Neuronal stem cell (in vitro differentiated cells): ENCODE measurements around the gene SV2C.

Experiments used
- DNase-seq: peaks from one replicate; pipeline ENCODE4 v3.0.0-alpha.2; 2013; ENCODE audit warnings: low spot score
- H2AFZ ChIP-seq: one replicate; pipeline ENCODE4 v1.6.1; 2013; ENCODE audit warnings: mild to moderate bottlenecking, low read length, inconsistent platforms
- H2AK5ac ChIP-seq: 2 replicates; pipeline ENCODE4 v1.6.1; 2013; ENCODE audit warnings: low read depth, mild to moderate bottlenecking, inconsistent platforms, low read length, moderate library complexity, mixed read lengths
- H2BK120ac ChIP-seq: 2 replicates; pipeline ENCODE4 v1.6.1; 2013; ENCODE audit warnings: low read depth, mild to moderate bottlenecking, inconsistent platforms, low read length, moderate library complexity, mixed read lengths
- H2BK12ac ChIP-seq: one replicate; pipeline ENCODE4 v1.6.1; 2013; ENCODE audit warnings: low read length, inconsistent platforms
- H2BK15ac ChIP-seq: 2 replicates; pipeline ENCODE4 v1.6.1; 2013; ENCODE audit warnings: mild to moderate bottlenecking, low read length, inconsistent platforms, mixed read lengths
- H2BK5ac ChIP-seq: one replicate; pipeline ENCODE4 v1.6.1; 2013; ENCODE audit warnings: inconsistent platforms, mild to moderate bottlenecking, low read length, moderate library complexity
- H3K14ac ChIP-seq: one replicate; pipeline ENCODE4 v1.6.1; 2013; ENCODE audit warnings: low read length, inconsistent platforms
- H3K18ac ChIP-seq: 2 replicates; pipeline ENCODE4 v1.6.1; 2013; ENCODE audit warnings: low read length, inconsistent platforms
- H3K23ac ChIP-seq: 2 replicates; pipeline ENCODE4 v1.6.1; 2013; ENCODE audit warnings: low read depth, mild to moderate bottlenecking, mixed read lengths, low read length, inconsistent platforms; ENCODE audit not compliant: poor library complexity
- H3K27ac ChIP-seq: replicated peaks from 3 replicates; pipeline ENCODE4 v1.5.1; 2013; ENCODE audit warnings: low read length, inconsistent platforms
- H3K27me3 ChIP-seq, 3 experiments: 2 replicates each; pipeline ENCODE4 v1.6.1; 2013; ENCODE audit warnings: low read length in 3 of 3, mild to moderate bottlenecking in 2 of 3, inconsistent platforms in 1 of 3, low read depth in 1 of 3, mixed read lengths in 1 of 3, moderate library complexity in 1 of 3; ENCODE audit not compliant: control insufficient read depth in 3 of 3, insufficient read depth in 3 of 3
- H3K36me3 ChIP-seq, 2 donors: replicated peaks in 1 of 2; 2 replicates each; pipeline ENCODE4 v1.6.1; 2013; ENCODE audit warnings: low read length in 2 of 2; ENCODE audit not compliant: control insufficient read depth in 2 of 2, insufficient read depth in 2 of 2
- H3K4ac ChIP-seq: 2 replicates; pipeline ENCODE4 v1.6.1; 2013; ENCODE audit warnings: inconsistent platforms, mild to moderate bottlenecking, low read length, moderate library complexity
- H3K4me1 ChIP-seq, 2 donors: 1 replicate in 1 of 2; 2 replicates in 1 of 2; pipeline ENCODE4 v1.6.1; 2013; ENCODE audit warnings: low read length in 2 of 2, low read depth in 1 of 2; ENCODE audit not compliant: control insufficient read depth in 2 of 2, insufficient read depth in 1 of 2
- H3K4me2 ChIP-seq: one replicate; pipeline ENCODE4 v1.6.1; 2013; ENCODE audit warnings: mild to moderate bottlenecking, low read length, inconsistent platforms; ENCODE audit not compliant: insufficient read depth, poor library complexity, severe bottlenecking
- H3K4me3 ChIP-seq, 2 donors: 2 replicates each; pipeline ENCODE4 v1.5.1; 2013; ENCODE audit warnings: low read length in 2 of 2, mild to moderate bottlenecking in 2 of 2, inconsistent platforms in 1 of 2, moderate library complexity in 1 of 2
- H3K79me1 ChIP-seq: one replicate; pipeline ENCODE4 v1.6.1; 2013; ENCODE audit warnings: low read depth, mild to moderate bottlenecking, inconsistent platforms, low read length, moderate library complexity
- H3K9ac ChIP-seq: one replicate; pipeline ENCODE4 v1.6.1; 2013; ENCODE audit warnings: mild to moderate bottlenecking, low read depth, low read length, inconsistent platforms; ENCODE audit not compliant: poor library complexity
- H3K9me3 ChIP-seq, 2 donors: replicated peaks in 1 of 2; 2 replicates each; pipeline versions ENCODE3 to v1.6.1; 2013; ENCODE audit warnings: low read length in 2 of 2, mild to moderate bottlenecking in 2 of 2, inconsistent platforms in 1 of 2, low read depth in 1 of 2, mixed read lengths in 1 of 2, moderate library complexity in 1 of 2; ENCODE audit not compliant: control insufficient read depth in 2 of 2, insufficient read depth in 1 of 2
- H4K8ac ChIP-seq: one replicate; pipeline ENCODE4 v1.6.1; 2013; ENCODE audit warnings: low read depth, mild to moderate bottlenecking, inconsistent platforms, low read length, moderate library complexity
- H4K91ac ChIP-seq: one replicate; pipeline ENCODE4 v1.6.1; 2013; ENCODE audit warnings: low read length, low read depth, mild to moderate bottlenecking, inconsistent platforms; ENCODE audit not compliant: poor library complexity
- WGBS, 2 donors: extraction: QIAGEN DNeasy Blood & Tissue Kit; methylation state at CpG; one replicate each; pipeline ENCODE4 v1.1.7; 2013; ENCODE audit warnings: missing lambda C conversion rate in 2 of 2, mixed read lengths in 1 of 2; ENCODE audit not compliant: insufficient read length in 2 of 2, insufficient replicate concordance in 1 of 2; ENCODE audit errors: extremely low coverage in 2 of 2; 5-methylcytosine and 5-hydroxymethylcytosine counted together

Gene SV2C

DNA sequence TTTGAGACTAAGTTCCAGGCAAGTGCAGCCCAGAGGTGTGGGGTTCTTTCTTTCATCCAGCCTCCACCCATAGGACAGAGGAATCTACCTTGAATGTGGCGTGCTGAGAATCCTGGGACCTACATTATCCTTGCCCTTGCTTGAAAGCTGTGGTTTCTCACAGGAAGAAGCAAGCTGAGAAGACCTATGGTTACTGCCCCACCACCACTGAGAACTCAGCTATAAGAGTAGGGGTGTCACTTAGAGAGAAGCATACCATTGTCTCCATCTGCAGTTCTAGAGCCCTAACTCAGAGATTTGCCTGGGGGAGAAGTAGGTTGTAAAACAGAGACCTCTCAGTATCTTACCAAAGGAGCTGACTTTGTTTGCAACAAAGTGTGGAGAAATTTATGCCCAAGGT is 72.4 kb downstream of the SV2C start:
- Histone ChIP-seq H4K91ac (no peak overlapping the region), H3K9ac (no peak overlapping the region), H3K4me3 (no peak overlapping the region), H2BK5ac (no peak overlapping the region), H3K36me3 (no peaks in the 10 kb centered on the region), H3K18ac (no peak overlapping the region), H2BK15ac (no peak overlapping the region), H3K79me1 (no peaks in the 10 kb centered on the region), H3K4me2 (no peak overlapping the region), H2BK12ac (no peak overlapping the region), H3K14ac (no peak overlapping the region), H3K27ac (no peak overlapping the region), H3K9me3 (no peaks in the 10 kb centered on the region), H2BK120ac (no peak overlapping the region), H3K23ac (no peak overlapping the region), H2AK5ac (no peak overlapping the region), H2AFZ (no peak overlapping the region), H4K8ac (no peak overlapping the region), H3K27me3 (no peaks in the 10 kb centered on the region), H3K4me1 (no peaks in the 10 kb centered on the region), H3K4ac (no peak overlapping the region)
- WGBS, 2 donors: no CpG with 5 or more reads among the region's 1 CpG
- DNase-seq: no peak

DNA sequence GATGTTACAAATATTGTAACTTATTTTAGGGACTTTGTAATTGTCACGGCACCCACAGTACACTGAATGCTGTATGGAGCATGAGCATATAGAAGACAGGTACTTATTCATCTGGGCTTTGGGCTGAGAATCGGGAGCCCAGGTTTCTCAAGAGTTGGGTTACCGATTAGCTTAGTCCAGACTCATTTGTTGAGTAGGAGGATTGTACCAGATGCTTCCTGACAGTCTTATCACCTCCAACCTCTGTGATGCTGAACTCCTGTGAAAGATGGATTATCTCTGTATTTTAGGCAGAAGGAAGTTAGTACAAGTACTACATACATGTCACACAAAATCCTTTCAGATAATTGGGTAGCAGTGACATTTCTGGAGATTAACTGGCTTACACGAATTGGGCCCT is 79.2 kb downstream of the SV2C start:
- no peak overlapping the region for H3K4me3 ChIP-seq
- H3K9me3 ChIP-seq: no peaks in the 10 kb centered on the region
- H2AFZ ChIP-seq: no peak overlapping the region
- no peak overlapping the region for H2BK15ac ChIP-seq
- no peak overlapping the region for H2BK12ac ChIP-seq
- H3K79me1 ChIP-seq: no peaks in the 10 kb centered on the region
- no peaks in the 10 kb centered on the region for H3K36me3 ChIP-seq
- H3K14ac ChIP-seq: no peak overlapping the region
- H3K4me2 ChIP-seq: no peak overlapping the region
- no peak overlapping the region for H4K8ac ChIP-seq
- no peaks in the 10 kb centered on the region for H3K27me3 ChIP-seq
- H3K9ac ChIP-seq: no peak overlapping the region
- DNase-seq: no peak
- H3K27ac ChIP-seq: no peak overlapping the region
- H2BK5ac ChIP-seq: no peak overlapping the region
- H3K23ac ChIP-seq: no peak overlapping the region
- H2BK120ac ChIP-seq: no peak overlapping the region
- no peaks in the 10 kb centered on the region for H3K4me1 ChIP-seq
- no peak overlapping the region for H2AK5ac ChIP-seq
- WGBS, 2 donors: no CpG with 5 or more reads among the region's 4 CpGs
- H3K18ac ChIP-seq: no peak overlapping the region
- H4K91ac ChIP-seq: no peak overlapping the region
- no peak overlapping the region for H3K4ac ChIP-seq

DNA sequence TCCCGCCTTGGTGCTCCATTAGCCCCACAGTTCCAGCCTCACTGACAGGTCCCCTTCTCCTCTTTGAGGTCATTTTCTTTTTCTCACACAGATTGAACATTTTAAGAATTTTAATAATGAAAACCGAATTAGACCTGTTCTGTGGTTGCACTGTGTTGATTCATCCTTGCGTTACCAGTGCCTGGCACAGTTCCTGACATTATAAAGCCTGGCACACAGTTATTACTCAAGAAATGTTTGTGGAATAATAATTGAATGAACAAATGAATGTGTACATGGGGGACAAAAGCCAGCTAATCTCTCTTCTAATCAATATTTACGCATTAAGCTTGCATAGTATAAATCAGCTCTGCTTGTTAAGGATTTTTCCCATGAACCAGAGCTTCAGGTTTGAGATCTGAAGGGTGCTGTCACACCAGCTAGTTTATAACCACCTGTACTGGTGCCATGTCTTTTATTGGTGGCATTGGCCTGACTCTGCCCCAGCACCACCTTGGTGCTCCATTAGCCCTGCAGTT is 80.0 kb downstream of the SV2C start:
- Histone ChIP-seq H3K27ac (no peak overlapping the region), H3K4me3 (no peak overlapping the region), H2AFZ (no peak overlapping the region), H3K4ac (no peak overlapping the region), H2BK12ac (no peak overlapping the region), H2BK5ac (no peak overlapping the region), H3K4me2 (no peak overlapping the region), H3K9ac (no peak overlapping the region), H2BK120ac (no peak overlapping the region), H3K9me3 (no peaks in the 10 kb centered on the region), H4K8ac (no peak overlapping the region), H3K27me3 (no peaks in the 10 kb centered on the region), H2BK15ac (no peak overlapping the region), H3K79me1 (no peaks in the 10 kb centered on the region), H4K91ac (no peak overlapping the region), H3K4me1 (no peaks in the 10 kb centered on the region), H2AK5ac (no peak overlapping the region), H3K14ac (no peak overlapping the region), H3K36me3 (no peaks in the 10 kb centered on the region), H3K18ac (no peak overlapping the region), H3K23ac (no peak overlapping the region)
- no peak for DNase-seq
- WGBS, 2 donors: no CpG with 5 or more reads among the region's 4 CpGs

DNA sequence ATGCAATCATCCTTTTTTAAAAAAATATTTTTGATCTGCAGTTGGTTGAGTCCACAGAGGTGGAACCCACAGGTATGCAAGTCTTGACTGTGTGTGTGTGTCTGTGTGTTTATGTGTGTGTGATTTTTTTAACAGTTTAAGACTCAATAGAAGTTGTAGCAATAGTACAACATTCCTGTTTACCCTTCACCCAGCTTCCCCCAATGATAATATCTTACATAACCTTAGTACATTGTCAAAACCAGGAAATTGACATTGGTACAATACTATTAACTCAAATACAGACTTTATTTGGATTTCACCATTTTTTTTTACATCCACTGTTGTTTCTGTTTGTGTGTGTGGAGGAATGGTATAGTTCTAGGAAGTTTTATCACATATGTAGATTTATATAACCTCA is 81.8 kb downstream of the SV2C start:
- no peak overlapping the region for H3K4ac ChIP-seq
- H4K91ac ChIP-seq: no peak overlapping the region
- no peak overlapping the region for H2BK5ac ChIP-seq
- H4K8ac ChIP-seq: no peak overlapping the region
- no peak overlapping the region for H3K4me2 ChIP-seq
- H2BK12ac ChIP-seq: no peak overlapping the region
- no peak overlapping the region for H3K23ac ChIP-seq
- no peaks in the 10 kb centered on the region for H3K36me3 ChIP-seq
- H2BK120ac ChIP-seq: no peak overlapping the region
- no peaks in the 10 kb centered on the region for H3K79me1 ChIP-seq
- no peak overlapping the region for H2BK15ac ChIP-seq
- DNase-seq: no peak
- no peak overlapping the region for H3K9ac ChIP-seq
- H3K4me1 ChIP-seq: no peaks in the 10 kb centered on the region
- no peak overlapping the region for H2AK5ac ChIP-seq
- no peak overlapping the region for H2AFZ ChIP-seq
- H3K4me3 ChIP-seq: no peak overlapping the region
- H3K18ac ChIP-seq: no peak overlapping the region
- H3K27me3 ChIP-seq: no peaks in the 10 kb centered on the region
- H3K14ac ChIP-seq: no peak overlapping the region
- no peak overlapping the region for H3K27ac ChIP-seq
- H3K9me3 ChIP-seq: no peaks in the 10 kb centered on the region
